NK-92 treated with Interleukin-12 subunit alpha and Interleukin-12 subunit beta, amount 100 ng/mL, for 24 hours (cell line): ENCODE measurements around the gene YPEL1.

ENCODE experiments used
- DNase-seq: peaks from one replicate; lab custom pipeline; 2025; lab: John Stamatoyannopoulos, UW

YPEL1 gene, protein sequence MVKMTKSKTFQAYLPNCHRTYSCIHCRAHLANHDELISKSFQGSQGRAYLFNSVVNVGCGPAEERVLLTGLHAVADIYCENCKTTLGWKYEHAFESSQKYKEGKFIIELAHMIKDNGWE

DNA sequence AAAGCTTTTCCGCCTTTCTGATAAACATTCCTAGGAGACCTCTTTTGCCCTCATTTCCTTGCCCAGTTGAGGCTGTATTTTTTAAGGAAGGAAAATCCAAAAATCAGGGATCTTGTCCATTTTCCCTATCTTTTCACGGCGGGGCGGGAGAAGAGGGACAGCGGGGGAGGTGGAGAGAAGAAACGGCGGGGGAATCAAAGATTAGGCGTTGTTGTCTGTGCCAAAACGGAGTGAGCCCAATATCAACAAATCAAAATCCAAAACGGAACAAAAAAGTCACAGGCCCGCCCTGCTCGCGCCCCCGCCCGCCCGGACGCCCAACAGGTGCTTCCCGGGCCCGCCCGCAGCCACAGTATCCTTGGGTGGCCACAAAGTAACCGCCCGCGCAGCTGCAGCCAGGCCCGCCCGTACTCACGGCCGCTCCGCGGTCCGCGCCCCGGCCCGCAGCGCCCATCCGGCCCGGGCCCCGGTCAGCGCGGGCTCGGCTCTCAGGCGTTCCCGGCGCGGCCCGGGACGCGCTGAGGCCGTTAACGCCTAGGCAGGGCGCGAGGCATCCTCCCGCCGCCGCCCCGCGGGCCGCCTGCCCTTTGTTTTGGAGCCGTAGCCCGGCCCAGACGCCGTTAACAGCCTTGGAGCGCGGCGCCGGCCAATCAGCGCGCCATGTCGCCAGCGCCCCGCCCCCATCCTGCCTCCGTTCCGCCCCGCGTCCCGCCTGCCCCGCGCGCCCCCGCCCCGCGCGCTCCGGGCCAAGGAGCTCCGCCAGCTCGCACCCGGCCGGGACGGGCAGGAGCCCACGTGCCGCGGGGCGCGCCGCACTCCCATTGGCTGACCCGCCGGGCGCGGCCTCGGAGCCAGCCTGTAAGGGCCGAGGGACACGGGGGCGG lies at the start of gene YPEL1:
Gene YPEL1 (minus strand): TSS at position 595 of the 884 bp plus-strand sequence. CDS start 25,050 bp downstream, outside the sequence.
- DNase-seq: peak; percentile 76

DNA sequence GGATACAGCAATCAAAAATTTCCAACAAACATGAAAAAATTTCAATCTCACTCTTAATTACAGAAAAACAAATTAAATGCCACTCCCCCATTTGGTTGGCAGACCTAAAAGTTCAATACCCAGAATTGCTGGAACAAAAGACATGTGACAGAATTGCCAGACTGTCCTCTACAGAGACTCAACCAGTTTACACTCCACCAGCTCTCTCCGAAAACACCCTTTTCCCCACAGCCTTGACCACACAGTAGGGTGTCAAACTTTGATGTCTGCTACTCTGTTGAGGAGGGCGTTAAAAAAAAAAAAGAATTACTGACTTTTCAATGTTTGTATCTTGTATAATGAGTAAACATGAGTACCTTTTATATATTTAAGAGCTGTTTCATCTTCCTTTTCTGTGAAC lies 44.7 kb upstream of the YPEL1 start:
- no peak for DNase-seq

DNA sequence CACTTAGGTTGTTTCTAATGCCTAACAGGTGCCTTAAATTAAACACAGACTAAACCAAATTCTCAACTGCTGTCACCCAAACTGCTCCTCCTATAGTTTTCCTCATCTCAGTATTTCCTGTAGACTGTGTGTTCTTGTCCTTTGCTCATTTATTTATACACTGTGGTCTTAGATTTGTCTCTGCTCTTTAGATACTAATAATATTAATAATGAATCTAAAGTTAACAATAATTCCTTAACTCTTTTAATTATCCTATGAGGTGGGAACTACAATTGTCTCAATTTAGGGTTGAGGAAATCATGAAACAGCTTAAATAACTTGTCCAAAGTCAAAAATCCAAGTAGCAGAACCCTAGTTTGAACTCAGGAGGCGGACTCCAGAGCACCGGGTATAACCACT lies 43.9 kb upstream of the YPEL1 start:
- DNase-seq: no peak

DNA sequence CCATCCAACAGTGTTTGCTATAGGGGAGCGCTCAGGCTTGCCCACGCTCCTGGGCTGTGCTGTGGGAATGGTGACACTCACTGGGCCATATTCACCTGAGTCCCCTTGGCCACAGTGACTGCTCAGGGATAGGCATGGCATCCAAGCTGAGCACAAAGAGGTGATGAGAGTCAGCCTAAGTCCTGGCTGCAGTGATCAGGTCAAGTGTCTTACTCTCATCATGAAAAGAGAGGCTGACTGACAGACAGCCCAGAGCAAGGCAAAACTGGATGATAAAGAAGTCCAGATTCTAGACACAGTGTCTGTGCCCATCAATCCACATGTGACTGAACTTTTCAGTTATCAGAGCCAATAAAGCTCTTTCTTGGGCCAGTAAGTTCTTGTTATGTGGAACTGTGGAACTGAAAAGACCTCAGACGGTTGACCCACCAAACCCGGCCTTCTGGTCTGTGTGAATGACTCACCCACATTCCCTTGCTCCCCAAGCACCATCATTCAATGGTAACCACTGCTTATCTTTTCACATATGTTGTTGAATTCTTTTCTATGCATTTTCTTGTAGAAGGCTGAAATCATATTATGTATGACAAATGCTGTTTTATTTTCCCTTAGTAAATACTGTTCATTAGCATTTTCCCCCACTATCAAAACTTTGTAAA lies 43.2 kb upstream of the YPEL1 start:
- DNase-seq: no peak

DNA sequence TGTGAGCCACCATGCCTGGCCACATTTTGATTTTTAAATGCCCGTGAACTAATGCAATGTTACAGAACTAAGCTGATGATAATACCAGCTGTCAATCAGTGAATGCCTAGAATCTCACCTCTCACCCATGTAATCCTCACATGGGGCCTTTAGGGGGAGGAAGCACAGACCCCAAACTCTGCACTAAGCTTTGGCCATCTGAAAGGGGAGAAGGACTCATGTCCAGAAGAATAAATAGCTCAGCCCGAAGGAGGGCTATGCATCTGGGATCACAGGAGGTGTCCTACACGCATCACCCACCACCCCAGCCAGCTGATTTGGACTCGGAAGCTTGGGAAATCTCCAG lies 36.0 kb upstream of the YPEL1 start:
- no peak for DNase-seq

DNA sequence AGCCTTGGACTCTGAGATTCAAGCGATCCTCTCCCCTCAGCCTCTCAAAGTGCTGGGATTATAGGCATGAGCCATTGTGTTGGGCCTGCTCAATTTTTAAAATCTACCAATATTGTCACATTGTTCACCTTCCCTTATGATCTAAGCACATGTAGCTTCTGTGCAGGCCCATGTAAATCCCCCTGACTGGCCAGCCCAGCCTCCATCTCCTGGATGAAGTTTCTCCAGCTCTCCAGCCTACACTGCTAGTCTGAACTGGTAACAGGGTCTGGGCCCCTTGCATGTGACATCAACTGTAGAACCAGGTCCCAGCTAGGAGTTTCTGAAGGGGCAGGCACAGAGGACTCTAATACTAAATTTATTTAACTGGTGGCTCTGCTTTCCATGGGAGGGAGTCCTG lies 32.8 kb upstream of the YPEL1 start:
- DNase-seq: no peak

DNA sequence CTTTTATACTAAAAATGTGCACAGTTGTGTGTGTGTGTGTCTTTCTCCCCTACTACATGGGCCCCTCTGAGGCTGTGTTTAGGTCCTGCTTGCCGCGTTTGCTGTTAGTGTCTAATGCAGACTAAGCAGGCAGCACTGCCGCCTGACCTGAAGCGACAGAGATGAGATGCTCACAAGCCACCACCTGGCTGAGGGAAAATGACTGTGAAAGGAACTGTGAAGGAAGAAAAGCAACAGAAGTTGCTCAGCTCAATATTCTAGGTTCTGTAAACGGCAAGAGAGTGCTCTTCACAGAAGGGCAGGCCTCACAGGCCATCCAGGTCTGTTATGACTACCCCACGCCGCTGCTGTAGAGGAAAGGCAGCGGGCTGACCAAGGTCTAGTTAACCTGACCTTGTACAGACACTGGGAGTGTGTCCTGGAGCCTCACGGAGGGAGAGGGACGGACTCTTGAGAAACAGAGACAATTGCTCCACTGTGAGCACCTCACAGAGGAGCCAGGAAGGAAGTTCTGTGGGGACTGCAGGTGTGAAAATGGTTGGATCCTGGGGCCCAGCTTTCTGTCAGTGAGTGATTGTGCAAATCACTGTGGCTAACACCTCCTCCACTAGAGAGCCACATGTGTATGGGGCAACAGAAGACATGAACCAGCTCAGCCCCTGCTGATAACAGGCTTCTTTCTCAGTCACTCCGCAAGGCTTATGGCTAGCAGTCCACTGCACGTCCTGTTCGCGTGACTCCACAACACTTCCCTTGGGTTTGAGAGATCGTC lies 31.3 kb upstream of the YPEL1 start:
- peak; percentile 85 for DNase-seq

DNA sequence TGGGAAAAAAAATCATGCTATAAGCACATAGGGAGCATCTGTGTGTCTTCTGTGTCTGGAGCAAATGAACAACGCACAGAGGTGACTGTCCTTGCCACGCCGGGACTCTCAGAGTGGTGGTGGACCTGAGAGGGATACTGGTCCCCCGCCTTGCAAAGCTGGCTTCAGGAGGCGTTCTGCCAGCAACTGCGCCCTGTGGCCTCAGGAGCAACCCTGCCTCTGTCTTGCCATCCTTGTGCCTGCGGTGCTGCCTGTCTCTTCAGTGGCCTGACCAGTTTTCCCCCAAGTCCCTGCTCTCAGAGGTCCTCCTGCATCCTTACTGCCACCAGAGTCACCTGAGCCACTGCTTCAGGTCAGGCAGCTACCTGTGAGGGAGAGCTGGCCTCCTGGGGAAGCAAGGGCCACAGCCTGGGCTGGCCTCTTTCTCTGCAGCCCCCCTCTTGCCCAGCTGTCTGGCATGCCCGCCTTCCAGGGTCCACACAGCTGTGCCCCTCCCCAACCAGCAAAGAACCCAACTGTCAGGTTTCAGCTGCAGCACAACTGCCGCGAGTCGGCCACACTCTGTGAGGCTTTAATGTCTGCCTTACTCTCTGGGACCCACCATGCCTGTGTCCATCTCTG lies 30.4 kb upstream of the YPEL1 start:
- no peak for DNase-seq

DNA sequence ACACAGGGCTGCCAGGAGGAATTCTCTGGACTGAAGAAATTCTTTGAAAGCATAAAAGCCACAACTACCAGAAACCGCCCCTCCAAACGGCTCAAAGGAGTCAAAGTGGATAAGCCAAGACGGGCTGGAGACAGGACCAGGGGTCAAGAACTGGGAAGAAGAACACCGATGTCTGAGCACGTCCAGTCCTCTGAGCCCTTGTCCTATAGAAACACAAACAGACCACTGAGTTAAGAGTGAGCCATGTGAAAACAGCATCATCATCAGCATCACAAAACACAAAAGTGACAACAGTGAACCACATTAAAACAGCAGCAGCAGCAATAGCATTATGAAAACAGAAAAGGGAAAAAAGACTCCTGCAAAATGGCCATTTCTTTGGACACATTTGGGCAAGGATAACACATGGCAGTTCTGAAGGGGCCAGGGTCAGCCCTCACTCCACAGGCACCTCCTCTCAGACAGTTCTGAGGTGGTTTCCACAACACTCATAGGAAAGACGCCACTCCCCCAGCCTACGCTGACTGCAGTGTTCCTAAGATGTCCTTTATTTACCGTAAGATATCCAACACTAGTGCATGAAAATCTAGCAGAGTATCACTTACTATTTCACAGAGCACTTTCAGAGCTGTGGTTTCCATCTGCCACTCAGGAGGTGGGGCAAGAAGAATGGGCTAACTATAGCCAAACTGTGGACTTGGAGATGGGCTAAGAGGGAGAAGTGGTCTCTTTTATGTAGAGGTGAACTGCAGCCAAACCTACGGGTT lies 28.6 kb upstream of the YPEL1 start:
- no peak for DNase-seq

DNA sequence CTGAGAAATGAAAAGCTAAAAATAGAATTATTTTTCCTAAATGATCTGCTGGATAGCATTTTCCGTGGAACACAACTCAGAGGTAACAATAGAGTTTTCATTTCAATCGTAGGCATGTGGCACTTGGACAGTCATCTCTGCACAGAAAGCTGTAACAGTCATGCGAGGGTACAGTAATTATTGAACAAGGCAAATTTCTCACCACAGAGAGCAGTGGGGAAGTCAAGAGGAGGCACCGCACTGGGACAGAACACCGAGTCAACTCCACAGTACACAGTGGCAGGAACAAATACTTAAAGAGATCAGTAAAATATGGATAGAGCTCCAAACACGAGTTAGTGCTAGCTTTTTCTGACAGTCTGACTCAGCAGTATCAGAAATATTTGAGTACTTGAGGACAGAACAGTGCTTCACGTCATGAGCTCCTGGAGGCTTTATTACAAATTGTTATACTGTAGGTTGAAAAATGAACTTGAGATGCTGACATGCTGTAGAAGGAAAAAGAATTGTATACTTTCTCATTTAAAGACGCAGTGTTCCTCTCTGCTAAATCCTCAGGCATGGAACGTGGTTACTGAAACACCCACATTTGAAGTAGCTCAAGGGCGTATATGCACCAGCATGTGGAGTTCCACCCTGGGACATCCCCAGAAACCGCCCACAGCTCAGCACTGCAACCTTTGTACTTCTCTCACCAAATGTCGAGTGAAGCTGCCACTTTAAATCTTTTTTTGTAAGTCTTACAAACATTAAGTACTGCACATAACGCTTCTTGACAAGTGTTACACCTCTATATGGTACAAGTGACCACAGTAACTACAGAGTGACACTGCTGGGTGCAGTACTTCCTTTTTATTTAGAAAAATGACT lies 27.4 kb upstream of the YPEL1 start:
- peak; percentile 61 for DNase-seq

DNA sequence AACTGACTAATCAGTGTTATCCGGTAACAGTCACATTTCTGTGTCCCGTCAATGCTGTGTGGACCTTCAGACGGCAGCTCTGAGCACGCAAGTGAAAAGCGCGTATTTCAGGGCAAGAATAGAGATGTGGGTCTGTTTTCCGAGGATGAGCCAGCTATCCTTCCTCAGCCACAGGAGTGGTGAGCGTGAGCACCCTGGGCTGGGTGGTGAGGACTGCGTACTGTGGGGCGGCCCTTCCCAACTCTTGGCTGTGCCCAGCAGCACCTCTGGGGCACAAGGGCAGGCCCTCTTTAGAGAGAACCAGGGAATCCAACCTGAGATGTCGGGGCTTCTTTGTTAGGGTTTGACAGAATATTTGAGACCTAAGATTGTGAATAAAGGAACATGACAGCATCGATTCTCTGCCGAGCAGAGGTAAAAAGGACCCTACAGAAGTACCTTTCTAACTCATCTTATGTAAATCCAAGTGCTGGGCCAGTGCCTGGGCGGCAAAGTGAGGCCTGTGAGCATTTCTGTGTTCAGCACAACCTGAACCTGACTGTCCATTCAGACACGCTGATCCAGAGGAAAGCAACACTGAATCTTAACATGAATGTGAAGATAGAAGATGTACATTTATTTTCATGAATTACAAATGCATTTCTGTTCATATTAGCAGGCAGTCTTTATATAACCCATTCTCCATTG lies 26.5 kb upstream of the YPEL1 start:
- no peak for DNase-seq

DNA sequence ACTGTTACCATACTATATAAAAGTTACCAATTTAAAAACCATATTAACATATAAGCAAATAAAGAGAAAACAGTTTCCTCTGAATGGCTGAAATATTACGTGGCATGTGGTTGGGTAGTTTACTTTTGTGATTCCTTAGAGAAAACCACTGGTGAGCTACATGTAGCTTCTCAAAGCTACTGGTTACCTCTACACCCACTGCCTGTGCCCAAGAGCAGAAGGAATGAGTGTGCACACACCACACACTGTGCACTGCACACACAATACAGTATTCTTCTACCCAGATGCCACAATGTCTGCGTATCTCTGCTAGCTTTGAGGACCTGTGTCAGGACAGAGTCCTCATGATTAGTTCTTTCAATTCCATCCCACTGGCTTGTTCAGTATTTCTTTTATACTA lies 25.5 kb upstream of the YPEL1 start:
- DNase-seq: no peak

DNA sequence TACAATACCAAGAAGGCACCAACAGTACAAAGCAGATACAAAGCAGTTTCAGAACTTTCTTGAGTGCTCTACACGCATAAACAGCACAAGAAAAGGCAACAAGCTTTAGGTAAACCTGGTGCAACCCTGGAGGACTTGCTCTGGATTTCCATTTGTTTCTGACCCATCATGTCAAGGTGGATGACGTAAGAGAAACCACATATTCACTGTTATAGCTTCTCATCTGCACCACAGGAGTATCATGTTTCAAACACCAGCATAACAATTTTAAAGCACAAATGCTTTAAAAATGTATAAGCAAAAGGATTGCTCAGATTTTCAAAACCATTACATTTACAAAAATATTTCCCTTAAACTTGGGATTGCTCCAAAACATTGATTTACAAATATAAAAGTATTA lies 25.0 kb upstream of the YPEL1 start:
- DNase-seq: no peak

DNA sequence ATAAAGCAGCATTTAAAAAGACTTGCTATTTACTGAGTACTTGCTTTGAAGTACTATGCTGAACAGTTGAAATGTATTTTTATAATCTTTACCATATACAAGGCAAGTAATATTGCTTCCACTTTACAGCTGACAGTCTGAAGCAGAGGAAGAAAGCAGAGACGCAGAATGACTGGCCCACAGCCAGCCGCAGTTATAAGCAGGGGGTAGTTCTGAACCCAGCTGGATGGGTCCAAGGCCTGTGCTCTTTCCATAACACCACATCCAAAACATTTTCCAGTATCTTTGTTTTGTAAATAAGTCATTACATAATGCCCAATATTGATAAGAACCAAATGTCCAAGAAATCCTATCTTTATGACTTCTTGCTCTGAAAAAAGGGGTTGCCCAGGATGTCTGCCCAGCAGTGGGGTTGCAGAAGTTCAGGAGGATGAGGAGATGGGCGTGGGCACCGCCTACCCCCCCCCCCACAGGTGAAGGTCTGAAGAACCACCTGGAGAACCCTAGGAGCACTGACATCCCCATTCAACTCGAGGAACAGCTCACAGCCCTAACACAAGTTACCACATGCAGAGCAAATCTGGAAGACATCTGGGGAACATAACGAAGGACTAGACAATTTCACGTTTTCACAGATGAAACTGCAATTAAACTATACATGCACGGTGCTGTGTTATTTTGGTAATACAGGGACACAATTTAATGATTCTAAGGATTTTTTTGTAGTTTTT lies 24.2 kb upstream of the YPEL1 start:
- DNase-seq: no peak

DNA sequence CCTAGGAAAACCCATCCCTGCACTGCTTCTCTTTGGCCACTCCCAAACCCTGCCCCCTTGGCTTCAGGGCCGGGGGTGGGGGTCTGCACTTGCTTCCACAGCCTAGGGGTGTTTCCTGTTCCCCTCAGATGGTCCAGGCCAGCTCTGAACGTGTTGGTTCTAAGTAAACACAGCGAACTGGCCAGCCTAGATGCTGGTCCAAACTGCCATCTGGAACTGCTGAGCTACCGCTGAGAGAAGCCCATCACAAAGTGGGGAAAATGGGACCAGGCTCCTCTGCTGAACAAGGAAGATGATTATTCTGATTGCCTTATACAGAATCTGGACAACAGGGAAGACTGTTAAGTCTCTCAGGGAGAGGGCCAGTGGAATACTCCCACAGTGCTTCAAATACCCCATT lies 23.5 kb upstream of the YPEL1 start:
- no peak for DNase-seq

DNA sequence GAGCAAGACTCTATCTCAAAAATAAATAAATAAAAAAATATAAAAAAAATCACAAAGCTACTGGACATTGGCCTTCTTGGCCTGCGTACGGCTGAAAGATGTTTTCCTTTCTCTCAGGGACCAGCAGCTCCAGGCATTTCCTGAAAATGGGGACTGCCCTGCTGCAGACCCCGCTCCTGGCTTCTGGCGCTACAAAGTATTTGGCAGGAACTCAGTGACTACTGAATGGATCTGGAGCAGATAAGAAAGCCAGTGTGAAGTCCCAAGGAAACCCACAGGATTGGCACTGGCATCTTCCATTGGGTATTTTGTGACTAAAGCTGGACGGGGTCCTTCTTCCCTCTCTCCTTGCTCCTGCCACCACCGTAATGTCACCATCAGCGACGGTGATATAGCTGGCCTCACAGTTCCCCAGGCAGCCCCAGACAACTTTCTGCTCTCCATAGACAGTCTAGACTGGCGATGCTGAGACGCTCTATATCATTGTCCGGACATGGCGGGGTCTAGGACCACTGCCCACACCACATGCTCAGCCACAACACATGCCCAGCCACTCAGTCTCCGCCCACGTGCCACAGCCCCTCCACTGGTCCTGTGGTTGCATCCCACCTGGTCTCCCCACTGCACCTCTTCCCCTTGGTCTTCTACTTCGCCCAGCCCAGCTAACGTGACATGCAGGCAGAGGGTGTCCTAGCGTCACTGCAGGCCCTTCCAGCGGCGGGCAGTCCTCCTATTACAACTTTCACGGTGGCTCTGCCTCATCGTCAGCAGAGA lies 22.7 kb upstream of the YPEL1 start:
- DNase-seq: no peak

DNA sequence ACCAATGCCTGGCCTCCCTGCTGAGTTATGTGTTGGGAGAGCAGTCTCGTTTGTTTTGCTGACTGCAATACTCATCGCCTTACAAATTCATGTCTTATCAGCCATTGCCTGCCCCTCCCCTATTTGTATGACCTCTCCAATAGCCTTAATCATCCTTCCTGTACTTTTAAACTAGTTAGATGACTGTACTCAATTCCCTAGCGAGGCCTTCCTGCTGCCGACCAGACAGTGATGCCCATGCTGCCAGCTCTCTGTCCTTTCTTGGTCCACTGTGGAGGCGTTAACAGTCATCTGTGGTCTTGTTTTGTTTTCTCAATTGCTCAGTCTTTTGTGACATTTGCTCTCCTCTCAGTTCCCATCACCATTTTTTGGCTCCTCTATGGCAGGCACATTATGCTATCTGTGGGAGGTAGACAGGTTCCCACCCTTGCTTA lies 20.3 kb upstream of the YPEL1 start:
- no peak for DNase-seq

DNA sequence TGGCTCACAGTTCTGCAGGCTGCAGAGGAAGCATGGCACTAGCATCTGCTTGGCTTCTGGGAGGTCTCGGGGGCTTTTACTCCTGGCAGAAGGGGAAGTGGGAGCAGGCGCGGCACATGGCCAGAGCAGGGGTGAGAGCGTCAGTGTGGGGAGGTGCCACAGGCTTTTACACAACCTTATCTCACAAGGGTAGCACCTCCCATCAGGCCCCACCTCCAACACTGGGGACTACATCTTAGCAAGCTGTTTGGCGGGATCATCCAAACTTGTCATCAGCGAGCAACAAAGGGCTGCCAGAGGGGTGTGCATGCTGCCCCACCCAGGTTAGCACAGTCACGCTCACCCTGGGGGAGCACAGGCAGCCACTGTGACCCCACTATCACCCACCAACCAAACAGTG lies 18.9 kb upstream of the YPEL1 start:
- no peak for DNase-seq
